Adipose tissue (tissue), 3 donors: ENCODE results near the gene ELMO1. TPM values are rescaled to one million over a fixed set of nuclear protein-coding genes. Genes with fewer than 3 reads are reported as not detected.
A peak's percentile ranks its signal among the peaks of the same experiment; 100 is the strongest.

Experiments
- H3K27ac ChIP-seq: one replicate; pipeline ENCODE4 v1.5.1; 2013; ENCODE audit warnings: low read depth, low read length
- WGBS, 3 donors: extraction: QIAGEN DNeasy Blood & Tissue Kit; methylation state at CpG; one replicate each; pipeline ENCODE4 v1.1.7; 2013; 5-methylcytosine and 5-hydroxymethylcytosine counted together
- polyA plus RNA-seq, 3 donors: library from polyadenylated mRNA; stranded (reverse); fragments of 200-250 nt; gene quantifications; one replicate each; pipeline ENCODE4 v1.2.3, GENCODE V29; 2013
- donor health status: healthy with polysubstance abuse.
- donor health status: Bipolar disorder and iron deficiency.
- donor health status: healthy.

ELMO1 gene, protein sequence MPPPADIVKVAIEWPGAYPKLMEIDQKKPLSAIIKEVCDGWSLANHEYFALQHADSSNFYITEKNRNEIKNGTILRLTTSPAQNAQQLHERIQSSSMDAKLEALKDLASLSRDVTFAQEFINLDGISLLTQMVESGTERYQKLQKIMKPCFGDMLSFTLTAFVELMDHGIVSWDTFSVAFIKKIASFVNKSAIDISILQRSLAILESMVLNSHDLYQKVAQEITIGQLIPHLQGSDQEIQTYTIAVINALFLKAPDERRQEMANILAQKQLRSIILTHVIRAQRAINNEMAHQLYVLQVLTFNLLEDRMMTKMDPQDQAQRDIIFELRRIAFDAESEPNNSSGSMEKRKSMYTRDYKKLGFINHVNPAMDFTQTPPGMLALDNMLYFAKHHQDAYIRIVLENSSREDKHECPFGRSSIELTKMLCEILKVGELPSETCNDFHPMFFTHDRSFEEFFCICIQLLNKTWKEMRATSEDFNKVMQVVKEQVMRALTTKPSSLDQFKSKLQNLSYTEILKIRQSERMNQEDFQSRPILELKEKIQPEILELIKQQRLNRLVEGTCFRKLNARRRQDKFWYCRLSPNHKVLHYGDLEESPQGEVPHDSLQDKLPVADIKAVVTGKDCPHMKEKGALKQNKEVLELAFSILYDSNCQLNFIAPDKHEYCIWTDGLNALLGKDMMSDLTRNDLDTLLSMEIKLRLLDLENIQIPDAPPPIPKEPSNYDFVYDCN
- polyA plus RNA-seq = 10 to 100 TPM in 2 of 3 donors, 1 to 10 TPM in 1; 3.4 to 22.4 (median 13.9) TPM

DNA sequence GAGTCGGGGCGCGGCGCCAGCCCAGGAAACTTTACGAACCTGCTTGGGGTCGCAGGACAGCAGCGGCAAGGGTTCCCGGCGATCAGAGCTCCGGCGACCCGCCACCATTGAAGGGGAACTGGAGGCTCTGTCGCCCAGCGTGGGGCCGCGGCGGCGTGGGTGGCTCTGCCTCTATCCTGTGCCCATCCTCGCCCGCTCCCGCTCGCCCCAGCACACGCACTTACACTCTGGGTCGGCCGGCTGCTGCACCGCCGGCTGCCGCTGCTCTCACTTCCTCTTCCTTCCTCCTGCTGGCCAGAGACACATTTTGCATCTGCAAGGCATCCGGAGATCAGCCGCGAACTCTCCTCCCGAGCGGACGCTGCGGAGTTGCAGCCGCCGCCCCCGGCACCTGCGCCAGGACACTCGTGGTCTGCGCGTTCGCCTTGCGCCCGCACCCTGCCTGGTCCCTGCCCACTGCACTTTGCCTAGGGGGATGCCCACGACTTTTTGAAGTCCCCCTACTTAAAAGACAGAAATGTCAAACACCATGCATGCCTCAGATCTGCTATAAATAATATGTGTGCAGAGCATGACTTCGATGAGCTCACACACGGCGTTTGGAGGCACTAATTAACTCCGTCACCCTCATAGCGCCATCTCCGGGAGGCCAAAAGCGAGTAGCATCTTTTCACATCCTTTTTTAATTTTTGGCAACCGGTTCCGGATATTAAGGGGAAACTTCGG is at the start of gene ELMO1:
TSS of gene ELMO1 (minus strand) at position 229 of the 726 bp plus-strand sequence. CDS start 106,174 bp downstream, outside the sequence.
- peak within 1 kb of the TSS; percentile 53 for H3K27ac ChIP-seq
- WGBS, 3 donors = 0 to 1% (median 0%) methylated on average over 55 to 56 of the region's 56 CpGs

DNA sequence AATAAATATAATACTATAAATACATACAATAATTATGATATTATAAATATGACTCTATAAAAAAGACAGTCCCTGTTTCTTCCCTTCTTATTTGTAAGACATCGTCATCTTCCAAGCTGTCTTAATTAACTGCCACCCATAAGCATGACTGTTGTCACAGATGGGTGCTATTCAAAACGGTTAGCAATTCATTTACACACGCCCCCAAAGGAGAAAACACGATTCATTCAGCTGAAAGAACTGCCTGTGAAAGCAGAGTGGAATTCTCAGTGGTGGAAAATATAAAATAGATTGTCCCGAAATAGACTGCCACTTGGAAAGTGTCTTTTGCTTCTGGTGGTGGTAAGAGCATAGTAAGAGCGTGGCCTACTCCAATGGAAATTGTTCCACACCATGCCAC is 48.9 kb upstream of the ELMO1 start:
- WGBS, 3 donors = 78 to 94% (median 92%) methylated on average over 6 of the region's 6 CpGs
- H3K27ac ChIP-seq = no peak overlapping the region

DNA sequence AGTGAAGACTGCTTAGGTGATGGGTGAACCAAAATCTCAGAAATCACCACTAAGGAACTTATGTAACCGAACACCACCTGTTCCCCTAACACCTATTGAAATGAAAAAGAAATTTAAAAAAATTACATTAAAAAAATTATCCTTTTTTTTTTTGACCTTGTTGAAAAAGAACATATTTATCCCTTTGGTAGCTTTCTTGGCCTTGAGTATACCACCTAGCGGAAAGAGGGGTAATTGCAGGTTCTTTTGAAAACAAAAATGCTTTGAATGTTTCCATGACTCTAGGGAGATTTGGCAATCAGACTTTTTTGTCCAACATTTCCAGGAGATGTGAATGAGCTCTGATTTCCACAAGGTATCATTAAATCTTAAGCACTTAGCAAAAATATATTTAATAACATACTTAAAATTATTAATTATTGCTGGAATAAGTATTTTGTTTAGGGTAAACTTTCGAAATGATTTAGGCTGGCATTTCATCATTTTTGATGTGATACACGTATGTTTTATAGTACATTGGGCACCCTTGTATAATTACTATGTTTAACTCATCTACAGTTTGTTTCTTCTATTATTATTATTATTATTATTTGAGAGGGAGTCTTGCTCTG is 47.0 kb upstream of the ELMO1 start:
- 46 to 61% (median 59%) methylated on average over 4 of the region's 4 CpGs for WGBS, 3 donors
- H3K27ac ChIP-seq = no peak overlapping the region

DNA sequence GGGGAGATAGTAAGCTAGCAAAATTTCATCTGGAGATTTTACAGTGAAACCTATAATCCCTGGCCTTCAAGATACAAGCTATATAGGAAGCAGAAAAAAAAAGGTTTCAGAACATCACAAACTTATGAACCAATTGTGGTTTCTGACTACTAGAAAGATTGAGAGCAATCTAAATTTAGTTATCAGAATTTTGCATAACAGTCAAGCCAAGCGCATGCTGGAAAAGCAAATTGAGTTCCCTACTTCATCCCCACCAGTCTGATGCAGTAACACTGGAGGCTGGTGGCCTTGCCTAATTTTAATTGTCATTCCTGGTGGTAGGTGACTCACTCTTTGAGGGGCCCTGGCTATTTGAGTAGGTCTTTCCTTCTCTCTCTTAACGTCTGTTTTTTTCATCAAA is 46.3 kb upstream of the ELMO1 start:
- WGBS, 3 donors = 38 to 44% (median 39%) methylated on average over 2 of the region's 2 CpGs
- H3K27ac ChIP-seq = no peak overlapping the region

DNA sequence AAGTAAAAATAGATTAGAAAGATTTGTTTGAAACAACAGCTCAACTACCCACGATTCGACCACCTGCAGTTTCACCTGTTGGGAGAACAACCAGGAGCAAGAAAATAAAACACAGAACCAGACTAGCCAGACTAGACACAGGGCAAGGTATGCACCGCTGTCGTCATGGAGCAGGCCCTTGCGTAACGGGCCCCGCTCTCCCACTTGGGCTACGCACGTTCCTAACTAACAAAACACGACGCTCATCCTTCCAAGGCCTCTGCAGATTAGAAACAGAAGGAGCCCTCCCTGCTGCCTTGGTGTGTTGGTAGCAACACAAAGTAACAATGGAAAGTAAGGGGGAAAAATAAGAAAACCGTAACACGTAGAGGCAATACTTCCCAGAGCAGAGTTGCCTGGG is 45.1 kb upstream of the ELMO1 start:
- WGBS, 3 donors = 83 to 96% (median 95%) methylated on average over 13 of the region's 13 CpGs

DNA sequence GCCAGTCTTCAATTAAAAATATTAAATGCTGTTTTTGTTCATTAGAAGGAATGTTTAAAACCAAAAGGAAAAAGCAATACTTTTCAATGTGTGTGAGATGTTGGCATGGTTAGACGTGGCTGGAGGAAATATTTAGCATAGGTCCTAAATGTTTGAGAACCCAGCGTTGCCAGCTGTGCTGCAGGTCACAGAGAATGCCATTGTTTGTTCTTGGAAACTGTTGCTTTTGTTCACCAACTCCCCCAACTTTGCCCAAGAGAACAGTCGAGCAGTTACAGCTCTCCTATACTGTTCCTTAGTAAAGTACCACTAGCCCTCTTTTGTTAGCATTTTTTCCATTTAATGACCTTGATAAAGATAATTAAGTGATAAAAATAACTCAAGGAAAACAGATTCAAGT is 44.5 kb upstream of the ELMO1 start:
- H3K27ac ChIP-seq = no peak overlapping the region
- WGBS, 3 donors = 46 to 73% (median 66%) methylated on average over 3 of the region's 3 CpGs

More for the DNA sequence above, 45.1 kb upstream of the ELMO1 start:
- H3K27ac ChIP-seq = no peak overlapping the region

DNA sequence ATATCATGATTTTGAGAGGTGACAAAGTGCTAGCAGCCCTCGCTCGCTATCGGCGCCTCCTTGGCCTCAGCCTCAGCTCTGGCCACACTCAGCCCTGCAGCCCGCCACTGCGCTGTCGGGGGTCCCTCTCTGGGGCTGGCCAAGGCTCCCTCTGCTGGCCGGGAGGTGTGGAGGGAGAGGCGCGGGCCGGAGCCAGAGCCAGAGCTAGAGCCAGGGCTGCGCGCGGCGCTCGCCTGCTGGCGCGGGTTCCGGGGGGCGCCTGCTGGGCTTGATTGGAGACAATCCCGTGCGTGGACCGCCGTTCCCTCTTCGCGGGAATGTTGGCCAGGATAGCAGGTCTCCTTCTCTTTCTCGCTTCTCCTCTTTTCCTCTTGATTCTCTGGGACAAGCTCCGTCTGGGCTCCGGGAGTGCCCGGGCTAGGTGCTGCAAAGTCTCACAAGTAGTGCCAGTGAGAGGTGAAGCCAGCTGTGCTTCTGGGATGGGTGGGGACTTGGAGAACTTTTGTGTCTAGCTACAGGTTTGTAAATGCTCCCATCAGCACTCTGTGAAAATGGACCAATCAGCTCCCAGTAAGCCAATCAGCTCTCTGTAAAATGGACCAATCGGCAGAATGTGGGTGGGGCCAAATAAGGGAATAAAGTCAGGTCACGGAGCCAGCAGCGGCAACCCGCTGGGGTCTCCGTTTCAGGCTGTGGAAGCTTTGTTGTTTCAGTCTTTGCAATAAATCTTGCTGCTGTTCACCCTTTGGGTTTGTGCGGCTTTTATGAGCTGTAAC is 43.4 kb upstream of the ELMO1 start:
- 93 to 97% (median 97%) methylated on average over 36 of the region's 36 CpGs for WGBS, 3 donors
- H3K27ac ChIP-seq = no peak overlapping the region

DNA sequence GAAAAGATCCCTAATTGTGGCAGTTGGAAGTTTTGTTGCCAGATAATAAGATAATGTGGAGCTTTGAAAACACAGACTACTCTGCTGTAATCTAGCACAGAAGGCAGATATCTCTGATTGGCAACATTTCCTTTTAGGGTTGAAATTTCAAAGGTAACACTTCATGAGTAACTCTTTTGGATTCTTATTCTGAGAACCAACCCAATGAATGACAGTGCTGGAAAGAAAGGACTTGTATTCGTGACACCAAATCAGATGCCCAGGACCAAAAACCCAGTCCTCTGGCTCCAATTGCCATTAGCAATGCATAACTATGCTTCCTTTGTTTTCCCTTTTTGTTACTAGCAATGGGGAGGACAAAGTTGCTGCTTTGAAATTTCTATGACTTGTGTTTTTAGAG is 41.0 kb upstream of the ELMO1 start:
- WGBS, 3 donors = 85 to 95% (median 85%) methylated on average over 1 of the region's 1 CpG
- no peak overlapping the region for H3K27ac ChIP-seq

DNA sequence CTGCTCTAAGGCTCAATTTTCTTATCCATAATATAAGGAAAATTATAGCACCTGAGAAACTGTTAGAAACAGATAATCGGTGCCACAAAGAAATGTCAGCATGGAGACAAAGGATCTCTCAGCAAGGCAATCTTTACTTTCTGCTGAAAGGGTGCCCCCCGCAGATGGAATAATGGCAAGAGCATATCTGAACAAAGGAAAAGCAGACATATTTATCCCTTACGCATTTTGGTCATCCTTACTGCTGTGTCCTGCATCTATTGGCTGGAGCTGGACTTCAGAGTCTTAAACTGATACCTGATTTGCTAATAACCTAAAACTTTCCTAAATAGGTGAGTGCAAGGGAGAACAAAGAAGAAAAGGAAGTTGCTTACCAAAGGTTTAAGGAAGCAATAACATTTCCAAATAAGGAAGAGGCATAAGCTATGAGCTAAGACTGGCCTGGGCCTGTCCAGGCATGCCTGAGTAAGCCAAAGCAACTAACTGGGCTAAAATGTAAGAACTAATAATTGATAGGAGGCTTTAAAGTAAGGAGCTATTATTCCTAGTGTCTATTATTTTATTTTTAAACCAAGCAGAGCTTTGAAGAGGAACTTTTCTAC is 39.6 kb upstream of the ELMO1 start:
- H3K27ac ChIP-seq = no peak overlapping the region
- WGBS, 3 donors = 97 to 99% (median 99%) methylated on average over 3 of the region's 3 CpGs

DNA sequence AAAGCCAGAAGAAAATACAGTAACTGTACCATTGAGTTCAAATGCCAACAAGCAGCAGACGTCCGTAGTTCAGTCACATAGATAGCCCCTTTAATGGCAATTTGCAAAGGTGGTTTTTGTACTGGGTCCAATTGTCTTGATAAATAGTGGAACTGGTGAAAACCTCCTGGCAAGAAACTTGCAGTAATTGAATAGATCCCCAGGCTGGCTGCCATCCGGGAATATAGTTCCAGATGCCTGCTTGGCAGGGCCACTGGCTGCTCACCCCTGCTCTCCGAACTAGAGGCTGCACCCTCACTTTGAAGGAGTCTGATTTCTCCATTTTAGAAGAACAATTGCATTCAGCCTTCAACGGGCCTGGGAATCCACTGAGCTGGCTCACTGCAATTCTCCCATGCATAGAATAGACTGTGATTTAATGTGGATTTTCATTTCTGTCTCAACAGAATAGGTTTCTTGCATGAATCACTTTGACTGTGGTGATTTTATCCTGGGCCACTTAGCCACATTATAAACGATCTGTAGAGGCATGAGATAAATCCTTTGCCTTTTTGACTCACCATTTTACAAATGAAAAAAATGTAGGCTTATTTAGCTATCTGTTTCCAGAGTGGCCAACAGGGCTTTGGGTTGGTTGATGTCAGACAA is 35.9 kb upstream of the ELMO1 start:
- H3K27ac ChIP-seq = no peak overlapping the region
- 69 to 84% (median 84%) methylated on average over 6 of the region's 6 CpGs for WGBS, 3 donors

DNA sequence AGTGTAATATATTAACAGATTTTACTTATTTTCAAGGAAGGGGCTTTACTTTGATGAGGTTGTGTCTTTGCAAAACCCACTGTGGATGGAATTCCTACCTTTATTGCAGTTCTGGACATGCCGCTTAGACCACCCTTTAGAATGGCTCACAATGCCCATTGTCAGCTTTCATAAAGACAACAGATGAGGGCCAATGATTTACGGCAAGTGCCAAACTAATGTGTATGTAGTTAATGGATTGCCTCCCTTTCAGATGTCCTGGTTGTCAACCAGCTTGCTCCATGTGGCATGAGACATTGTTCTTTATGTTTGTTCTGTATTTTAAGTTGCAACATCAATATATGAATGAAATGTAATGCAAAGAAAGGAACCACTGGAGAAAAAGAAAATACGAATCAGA is 35.0 kb upstream of the ELMO1 start:
- H3K27ac ChIP-seq = no peak overlapping the region
- 87 to 93% (median 91%) methylated on average over 3 of the region's 3 CpGs for WGBS, 3 donors

DNA sequence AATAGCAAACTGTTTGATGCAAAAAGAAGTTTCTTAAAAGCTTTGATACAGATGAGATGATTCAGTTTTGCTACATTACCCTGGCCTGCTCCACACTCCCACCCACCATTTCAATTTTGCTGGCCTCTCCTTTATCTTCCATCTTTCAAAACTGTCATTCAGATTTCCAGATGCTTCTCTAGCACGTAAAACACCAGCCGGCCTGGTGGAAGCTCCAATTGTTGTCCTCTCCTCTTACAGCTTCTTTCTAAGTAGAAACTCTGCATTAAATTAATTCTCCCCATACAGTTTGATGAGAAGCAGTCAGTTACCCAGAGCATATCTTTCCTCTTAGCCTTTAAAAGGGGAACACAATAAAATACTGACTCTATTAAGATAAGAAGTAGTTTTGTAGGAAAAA is 34.3 kb upstream of the ELMO1 start:
- WGBS, 3 donors = 89 to 96% (median 95%) methylated on average over 2 of the region's 2 CpGs
- H3K27ac ChIP-seq = no peak overlapping the region

DNA sequence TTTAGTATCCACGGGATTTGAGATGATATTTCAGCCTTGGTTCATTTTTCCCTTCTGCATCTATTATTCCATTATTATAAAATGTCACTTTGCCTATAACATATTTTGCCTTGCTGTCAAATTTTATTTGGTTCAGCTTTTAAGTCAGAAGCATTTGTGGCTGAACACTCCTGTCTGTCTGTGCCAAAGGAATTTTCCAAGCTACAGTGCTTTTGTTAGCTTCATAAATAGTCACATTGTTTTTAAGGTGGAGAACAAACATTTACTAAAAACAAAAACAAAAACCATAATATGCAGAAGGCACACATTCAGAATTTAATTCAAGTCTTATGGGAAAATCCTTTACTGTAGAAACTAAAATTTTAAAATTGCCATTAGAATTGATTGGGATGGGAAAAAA is 33.8 kb upstream of the ELMO1 start:
- H3K27ac ChIP-seq = no peak overlapping the region
- WGBS, 3 donors = 63 to 75% (median 73%) methylated on average over 1 of the region's 1 CpG

DNA sequence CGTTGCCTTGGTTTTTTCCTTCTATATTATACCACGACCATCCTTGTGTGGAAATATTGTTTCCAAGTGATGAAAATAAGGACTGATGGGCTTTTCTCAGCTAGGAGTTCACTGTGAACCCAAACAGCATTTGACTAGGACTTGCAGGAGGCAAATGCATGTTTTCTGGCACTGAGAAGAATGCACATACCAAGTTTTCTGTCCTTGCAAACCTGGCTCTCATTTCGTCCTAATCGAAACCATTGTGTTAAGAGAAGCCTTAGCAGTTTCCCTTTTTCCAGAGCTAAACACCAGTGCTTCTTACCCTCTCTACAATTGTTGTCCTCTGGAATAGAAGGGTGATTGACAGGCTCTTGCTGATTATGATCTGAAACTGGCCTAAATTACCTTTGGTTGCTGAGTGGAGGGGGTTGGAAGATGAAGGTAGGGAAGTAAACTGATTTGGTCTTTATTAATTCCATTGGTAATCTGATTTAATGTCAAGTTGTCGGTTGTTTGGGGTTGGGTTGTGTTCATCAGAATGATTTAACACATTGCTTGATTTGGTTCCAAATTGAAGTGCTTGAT is 33.1 kb upstream of the ELMO1 start:
- H3K27ac ChIP-seq = no peak overlapping the region
- WGBS, 3 donors = 74 to 84% (median 80%) methylated on average over 5 of the region's 5 CpGs

DNA sequence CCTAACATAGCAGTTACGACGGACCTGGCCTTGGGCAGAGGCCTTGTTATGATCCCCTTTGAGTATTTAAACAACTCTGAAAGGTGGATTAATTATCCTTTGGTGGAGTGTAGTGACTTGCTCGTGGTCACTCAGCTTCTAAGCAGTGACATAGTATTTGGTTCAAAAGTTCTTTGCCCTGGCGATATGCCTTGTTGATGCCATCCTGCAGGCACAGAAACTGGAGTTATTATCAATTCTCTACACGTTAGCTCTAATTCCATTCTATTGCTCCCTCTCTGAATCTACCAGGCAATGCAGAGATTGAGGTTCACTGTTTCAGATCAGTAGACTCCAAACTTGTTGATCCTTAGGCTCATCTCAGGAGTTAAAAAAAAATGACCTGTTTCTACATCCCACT is 32.5 kb upstream of the ELMO1 start:
- no peak overlapping the region for H3K27ac ChIP-seq
- 69 to 81% (median 80%) methylated on average over 5 of the region's 5 CpGs for WGBS, 3 donors

DNA sequence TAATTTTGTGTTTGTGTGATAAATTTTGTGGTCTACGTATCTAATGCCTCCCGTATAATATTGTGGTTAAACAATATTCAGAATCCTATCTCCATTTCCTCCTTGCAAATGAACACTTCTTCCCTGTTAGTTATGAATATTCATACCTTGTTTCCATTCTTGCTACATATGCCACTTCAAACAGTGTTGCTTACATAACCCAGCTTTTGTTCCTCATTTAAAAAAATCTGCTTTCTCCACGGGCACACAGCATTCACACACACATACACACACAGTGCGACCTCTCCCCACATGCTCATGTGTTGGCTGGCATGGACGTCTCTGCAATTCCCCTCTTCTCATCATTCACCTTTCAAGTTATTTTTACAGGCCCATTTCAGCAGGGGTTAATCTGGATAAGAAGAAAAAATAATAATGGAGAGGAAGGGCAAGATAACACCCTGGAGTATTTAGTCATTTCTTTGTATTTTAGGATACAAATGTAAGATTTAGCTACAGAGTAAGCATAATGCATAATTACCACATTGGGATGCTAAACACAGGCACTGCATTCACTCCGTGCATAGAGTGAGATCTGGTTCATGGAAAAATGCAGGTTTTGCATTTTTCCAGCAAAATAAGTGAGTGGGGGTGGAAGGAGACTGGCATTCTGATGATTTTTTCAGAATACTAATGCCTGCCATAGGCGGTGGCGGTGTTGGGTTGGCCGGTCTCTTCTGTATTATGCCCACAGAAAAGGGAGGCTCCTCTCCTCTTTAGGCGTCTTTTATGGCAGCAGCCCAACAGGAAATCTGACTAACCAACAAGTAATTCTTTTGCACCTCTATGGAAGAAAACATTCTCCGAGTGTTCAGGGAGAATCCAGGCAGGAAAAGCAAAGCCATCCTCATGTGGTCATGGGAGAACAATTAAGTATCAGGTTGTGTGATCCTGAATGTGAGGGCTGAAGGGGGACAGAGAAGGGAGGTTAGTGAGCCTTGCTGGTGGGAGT is 31.7 kb upstream of the ELMO1 start:
- 50 to 77% (median 63%) methylated on average over 11 of the region's 11 CpGs for WGBS, 3 donors
- no peak overlapping the region for H3K27ac ChIP-seq
